Left cardiac atrium (tissue), 4 donors: Measurements from ENCODE around the gene CHIT1. TPM values are rescaled to one million over a fixed set of nuclear protein-coding genes. Genes with fewer than 3 reads are reported as not detected.
"Not testable (repeated sequence)": the region's sequence is repeated elsewhere in the genome, so short reads cannot be mapped to it uniquely, and the experiment has no call there.

Experiments
- ATAC-seq, 2 donors: fragments of 200-7000 bp; cut with Tn5 transposase; one replicate each; pipeline ENCODE4 v1.9.1; 2020; ENCODE audit warnings: mild to moderate bottlenecking in 2 of 2, moderate library complexity in 2 of 2
- DNase-seq: peaks from one replicate; pipeline ENCODE4 v3.0.0-alpha.2; 2020
- intact Hi-C, 2 donors: fragments of 100-400 bp; cut with DNase I; formaldehyde crosslinking; loops; one replicate each; pipeline versions ENCODE4 v1.14.1 to v1.15.1; 2022 to 2023
- total RNA-seq, 2 donors: library from RNA; stranded (reverse); fragmentation: NEBNext Ultra II Directional; extraction: Animal tissue kit (Norgen Biotek cat#: 25700); gene quantifications; one replicate each; pipeline ENCODE4 v1.2.1, GENCODE V29; 2021
- donor health status: DM: no; HTN: yes; CAD: no.
- donor health status: DM: no; HTN: yes; CAD: no; lungs with severe emphysema.
- donor health status: DM: yes; HTN: yes; CAD: no.
- donor health status: Dilated cardiomyopathy.

Gene CHIT1
- total RNA-seq, 2 donors from 2014 or later: 0.63 to 1.3 TPM

DNA sequence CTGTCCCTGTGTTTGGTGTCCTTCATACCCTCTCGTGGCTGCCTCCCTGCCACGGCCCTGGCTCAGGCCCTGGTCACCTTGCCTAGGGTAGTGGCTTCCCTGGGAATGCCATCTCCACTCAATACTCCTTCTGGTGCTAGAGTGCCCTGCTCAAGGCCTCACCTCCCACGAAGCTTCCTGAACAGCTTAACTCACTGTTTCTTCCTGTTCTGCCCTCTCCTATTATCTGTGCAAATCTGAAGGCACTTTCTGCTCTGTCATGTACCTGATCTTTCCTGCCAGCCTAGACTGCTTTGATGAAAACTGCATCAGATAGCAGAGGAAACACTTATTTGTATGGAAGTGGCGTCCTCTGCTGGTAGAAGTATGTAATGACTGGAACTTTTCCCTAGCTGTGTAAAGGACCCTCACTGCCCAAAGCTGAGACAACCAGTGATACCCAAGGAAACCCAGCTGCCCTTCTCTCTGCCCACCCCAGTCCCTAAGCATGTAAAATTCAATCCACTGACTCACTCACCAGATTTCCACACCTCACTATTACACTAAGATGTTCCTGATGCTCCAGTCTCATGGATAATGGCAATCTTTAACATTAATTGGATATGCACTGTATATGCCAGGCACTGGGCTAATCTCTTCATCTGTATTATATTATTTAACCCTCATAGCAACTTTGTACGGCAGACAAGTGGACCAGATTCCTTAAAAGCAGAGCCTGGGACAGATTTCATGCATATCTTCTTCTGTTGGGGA lies 39.6 kb upstream of the CHIT1 start:
- ATAC-seq: no peak
- no peak for DNase-seq
- intact Hi-C loops: no loop called here

DNA sequence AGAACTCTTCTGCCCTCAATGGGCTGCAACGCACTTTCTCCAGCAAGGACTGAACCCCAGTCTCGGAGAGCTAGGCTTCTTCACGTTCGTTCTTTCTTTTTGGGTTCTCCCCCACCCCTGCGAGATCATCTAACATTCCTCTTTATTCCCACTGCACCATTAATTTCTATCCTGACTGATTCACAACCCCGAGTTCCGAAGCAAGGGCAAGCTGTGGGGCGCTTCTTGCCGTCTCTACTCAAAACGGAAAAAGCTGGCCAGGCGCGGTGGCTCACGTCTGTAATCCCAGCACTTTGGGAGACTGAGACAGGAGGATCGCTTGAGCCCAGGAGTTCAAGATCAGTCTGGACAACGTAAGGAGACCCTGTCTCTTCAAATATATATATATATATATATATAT lies 38.4 kb upstream of the CHIT1 start:
- intact Hi-C loops: loop anchor here in 1 of 2 donors (2.0 kb wide), 1 partner anchor 219 kb away; no protein-coding TSS in a partner anchor
- DNase-seq: no peak
- no peak for ATAC-seq

DNA sequence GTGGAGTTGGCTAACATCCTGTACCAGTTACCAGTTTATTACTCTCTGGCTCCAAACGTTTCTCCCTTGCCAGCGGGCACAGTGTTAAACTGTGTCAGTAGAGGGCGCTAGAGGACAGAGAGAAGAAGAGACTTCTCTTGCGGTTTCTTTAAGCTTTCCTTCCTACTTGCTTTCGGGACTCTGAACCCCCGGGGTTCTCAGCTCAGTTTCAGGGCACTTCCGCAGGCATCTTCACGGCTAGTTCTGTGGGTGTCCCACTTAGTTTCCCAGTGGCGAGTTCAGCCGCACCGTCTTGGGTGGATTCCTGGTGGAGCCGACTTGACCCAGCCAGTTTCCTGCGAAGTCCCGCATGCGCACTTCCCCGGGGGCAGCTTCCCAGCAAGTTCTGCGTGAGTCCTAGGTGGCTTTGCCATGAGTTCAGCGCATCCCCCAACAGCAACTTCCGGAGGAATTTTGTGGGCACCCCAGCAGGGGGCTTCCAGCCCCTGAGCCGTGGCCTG lies 37.9 kb upstream of the CHIT1 start:
- DNase-seq (peak; percentile 87), ATAC-seq (peak; percentile 78)
- intact Hi-C loops: loop anchor here in 1 of 2 donors (2.0 kb wide), 1 partner anchor 219 kb away; no protein-coding TSS in a partner anchor

DNA sequence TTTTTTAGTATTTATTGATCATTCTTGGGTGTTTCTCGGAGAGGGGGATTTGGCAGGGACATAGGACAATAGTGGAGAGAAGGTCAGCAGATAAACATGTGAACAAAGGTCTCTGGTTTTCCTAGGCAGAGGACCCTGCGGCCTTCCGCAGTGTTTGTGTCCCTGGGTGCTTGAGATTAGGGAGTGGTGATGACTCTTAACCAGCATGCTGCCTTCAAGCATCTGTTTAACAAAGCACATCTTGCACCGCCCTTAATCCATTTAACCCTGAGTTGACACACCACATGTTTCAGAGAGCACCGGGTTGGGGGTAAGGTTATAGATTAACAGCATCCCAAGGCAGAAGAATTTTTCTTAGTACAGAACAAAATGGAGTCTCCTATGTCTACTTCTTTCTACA lies 36.7 kb upstream of the CHIT1 start:
- DNase-seq: not testable (repeated sequence)
- intact Hi-C loops: loop anchor here in 1 of 2 donors (2.0 kb wide), 1 partner anchor 221 kb away; no protein-coding TSS in a partner anchor

DNA sequence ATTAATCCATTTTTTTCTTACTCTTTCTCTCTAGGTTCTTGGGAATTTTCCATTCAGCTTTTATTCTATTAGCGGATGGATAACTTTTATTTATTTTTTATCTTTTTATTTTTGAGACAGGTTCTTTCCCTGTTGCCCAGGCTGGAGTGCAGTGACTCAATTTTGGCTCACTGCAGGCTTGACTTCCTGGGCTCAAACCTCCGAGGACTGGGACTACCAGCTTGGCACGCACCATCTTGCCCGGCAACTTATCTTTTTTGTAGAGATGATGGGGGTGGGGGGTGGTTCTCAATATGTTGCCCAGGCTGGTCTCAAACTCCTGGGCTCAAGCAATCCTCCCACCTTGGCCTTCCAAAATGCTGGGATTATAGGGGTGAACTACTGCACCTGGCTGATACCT lies 36.1 kb upstream of the CHIT1 start:
- ATAC-seq (no peak), DNase-seq (no peak)
- intact Hi-C loops: no loop called here

More for the DNA sequence above, 36.7 kb upstream of the CHIT1 start:
- ATAC-seq: not testable (repeated sequence)

DNA sequence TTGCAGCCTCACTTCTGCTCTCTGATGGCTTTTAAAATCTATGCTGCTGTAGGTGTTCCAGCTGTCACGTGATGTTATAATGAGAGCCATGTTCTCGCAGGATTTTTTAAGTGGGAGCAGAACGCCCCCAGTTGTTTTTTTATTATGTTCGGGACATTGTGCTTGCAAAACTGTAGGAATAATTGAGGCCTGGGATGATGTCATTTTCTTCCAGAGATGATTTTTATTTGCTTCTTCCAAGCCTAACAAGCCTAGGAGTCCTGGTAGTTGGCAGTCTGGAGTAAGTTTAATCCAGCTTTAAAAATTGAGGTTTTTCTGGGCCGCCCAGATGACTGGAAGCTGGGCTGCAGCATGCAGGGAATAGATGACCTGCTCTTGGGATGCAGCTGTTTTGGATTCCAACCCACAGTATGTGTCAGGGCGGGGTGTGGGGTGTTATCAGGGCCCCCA lies 34.6 kb upstream of the CHIT1 start:
- intact Hi-C loops: no loop called here
- no peak for ATAC-seq

DNA sequence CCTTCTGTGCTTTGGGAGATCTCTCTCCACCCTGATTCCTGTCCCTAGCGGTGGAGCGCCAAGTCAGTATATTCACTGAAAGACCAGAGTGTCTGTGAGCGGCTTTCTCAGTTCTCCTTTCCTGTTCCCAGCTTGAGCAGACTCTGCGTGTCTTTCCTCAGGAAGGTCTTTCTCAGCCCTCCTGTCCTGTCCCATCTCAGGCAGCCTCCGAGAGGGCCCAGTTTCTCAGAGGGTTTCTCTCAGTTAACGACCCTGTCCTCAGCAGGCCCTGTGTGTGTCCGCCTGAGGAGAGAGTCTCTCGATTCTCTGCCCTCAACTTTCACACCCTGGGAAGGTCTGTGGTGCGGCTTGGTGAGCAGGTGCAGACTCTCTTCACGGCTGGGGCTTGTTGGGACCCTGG lies 34.0 kb upstream of the CHIT1 start:
- DNase-seq: no peak
- no peak for ATAC-seq
- intact Hi-C loops: no loop called here

More for the DNA sequence above, 34.6 kb upstream of the CHIT1 start:
- no peak for DNase-seq

DNA sequence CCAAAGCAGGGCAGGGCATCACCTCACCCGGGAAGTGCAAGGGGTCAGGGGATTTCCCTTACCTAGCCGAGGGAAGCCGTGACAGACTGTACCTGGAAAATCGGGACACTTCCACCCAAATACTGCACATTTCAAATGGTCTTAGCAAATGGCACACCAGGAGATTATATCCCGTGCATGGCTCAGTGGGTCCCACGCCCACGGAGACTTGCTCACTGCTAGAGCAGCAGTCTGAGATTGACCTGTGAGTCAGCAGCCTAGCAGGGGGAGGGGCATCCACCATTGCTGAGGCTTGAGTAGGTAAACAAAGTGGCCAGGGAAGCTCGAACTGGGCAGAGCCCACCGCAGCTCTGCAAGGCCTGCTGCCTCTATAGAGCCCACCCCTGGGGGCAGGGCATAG lies 27.2 kb upstream of the CHIT1 start:
- intact Hi-C loops, ATAC-seq, DNase-seq: not testable (repeated sequence)

DNA sequence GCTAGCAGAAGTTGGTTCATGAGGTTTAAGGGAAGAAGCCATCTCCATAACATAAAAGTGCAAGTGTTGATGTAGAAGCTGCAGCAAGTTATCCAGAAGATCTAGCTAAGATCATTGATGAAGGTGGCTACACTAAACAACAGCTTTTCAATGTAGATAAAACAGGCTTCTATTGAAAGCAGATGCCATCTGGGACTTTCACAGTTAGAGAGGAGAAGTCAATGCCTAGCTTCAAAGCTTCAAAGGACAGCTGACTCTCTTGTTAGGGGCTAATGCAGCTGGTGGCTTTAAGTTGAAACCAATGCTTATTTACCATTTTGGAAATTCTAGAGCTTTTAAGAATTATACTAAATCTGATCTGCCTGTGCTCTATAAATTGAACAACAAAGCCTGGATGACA lies 25.3 kb upstream of the CHIT1 start:
- intact Hi-C loops, ATAC-seq, DNase-seq: not testable (repeated sequence)

DNA sequence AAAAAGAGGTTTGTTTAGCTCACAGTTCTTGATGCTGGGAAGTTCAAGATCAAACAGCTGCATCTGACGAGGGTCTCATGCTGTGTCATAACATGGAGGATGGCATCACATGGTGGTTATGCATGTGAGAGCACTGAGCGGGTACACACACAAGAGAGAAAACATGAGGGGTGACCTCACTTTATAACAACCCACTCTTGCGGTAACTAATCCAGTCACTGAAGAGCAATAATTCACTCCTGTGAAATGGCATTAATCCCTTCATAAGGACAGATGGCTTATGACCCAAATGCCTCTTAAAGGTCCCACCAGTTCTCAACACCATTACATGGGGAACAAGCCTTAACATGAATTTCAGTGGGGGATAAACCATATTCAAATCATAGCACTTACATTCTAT lies 23.2 kb upstream of the CHIT1 start:
- intact Hi-C loops: no loop called here
- ATAC-seq (no peak), DNase-seq (no peak)

DNA sequence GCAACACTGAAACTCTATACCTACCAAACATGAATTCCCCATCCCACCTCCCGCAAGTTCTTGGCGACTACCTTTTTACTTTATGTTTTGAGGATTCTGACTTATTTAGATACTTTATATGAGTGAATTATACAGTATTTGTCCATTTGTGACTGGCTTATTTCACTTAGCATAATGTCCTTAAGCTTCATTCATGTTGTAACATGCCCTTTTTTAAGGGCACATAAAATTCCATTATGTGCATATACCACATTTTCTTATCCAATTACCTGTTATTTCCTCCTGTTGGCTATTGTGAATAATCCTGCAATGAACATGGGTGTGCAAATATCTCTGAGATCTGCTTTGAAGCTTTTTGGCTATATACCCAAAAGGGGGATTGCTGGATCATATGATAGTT lies 22.0 kb upstream of the CHIT1 start:
- ATAC-seq: no peak
- DNase-seq: no peak
- intact Hi-C loops: no loop called here

DNA sequence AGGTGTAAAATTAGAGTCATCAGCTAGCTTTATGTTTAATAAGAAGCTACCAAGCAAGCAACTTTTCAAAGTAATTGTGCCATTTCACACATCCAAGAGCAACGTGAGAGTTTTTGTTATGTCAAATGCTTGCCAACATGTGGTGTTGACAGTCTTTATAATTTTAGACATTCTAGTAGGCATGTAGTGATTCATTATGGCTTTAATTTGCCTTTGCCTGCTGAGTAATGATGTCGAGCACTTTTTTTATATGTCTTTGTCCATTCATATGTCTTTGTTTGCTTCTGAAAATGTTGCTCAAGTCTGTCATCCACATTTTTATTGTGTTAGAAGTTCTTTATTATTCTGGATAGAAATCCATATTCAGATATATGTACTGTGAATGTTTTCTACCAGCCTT lies 21.4 kb upstream of the CHIT1 start:
- no peak for DNase-seq
- no peak for ATAC-seq
- intact Hi-C loops: no loop called here

DNA sequence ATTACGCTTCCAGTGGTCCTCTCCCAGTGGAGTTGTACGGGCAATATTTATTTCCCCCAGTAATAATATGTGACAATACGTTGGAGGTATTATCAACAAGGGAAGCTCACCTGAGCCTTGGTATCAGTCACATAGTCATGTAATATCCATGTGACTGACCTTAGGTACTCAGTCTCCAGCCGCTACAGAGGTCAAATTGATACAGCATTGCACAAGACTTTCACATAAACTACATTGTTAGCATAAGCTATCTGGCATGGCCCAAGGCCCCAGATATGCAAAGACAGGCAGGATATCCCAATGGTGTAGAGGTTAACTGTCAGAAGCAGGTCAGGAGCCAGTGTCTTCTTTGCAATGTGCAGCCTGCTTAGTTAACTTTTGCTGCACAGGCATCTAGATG lies 15.3 kb upstream of the CHIT1 start:
- ATAC-seq (no peak), DNase-seq (no peak)
- intact Hi-C loops: no loop called here

DNA sequence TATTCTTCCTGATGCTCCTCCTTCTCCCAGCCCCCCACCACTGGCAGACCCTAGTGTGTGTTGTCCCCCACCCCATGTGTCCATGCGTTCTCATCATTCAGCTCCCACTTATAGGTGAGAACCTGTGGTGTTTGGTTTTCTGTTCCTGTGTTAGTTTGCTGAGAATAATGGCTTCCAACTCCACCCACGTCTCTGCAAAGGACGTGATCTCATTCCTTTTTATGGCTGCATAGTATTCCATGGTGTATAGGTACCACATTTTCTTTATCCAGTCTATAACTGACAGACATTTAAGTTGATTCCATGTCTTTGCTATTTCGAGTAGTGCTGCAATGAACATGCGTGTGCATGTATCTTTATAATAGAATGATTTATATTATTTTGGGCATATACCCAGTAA lies 12.2 kb upstream of the CHIT1 start:
- intact Hi-C loops, ATAC-seq, DNase-seq: not testable (repeated sequence)

DNA sequence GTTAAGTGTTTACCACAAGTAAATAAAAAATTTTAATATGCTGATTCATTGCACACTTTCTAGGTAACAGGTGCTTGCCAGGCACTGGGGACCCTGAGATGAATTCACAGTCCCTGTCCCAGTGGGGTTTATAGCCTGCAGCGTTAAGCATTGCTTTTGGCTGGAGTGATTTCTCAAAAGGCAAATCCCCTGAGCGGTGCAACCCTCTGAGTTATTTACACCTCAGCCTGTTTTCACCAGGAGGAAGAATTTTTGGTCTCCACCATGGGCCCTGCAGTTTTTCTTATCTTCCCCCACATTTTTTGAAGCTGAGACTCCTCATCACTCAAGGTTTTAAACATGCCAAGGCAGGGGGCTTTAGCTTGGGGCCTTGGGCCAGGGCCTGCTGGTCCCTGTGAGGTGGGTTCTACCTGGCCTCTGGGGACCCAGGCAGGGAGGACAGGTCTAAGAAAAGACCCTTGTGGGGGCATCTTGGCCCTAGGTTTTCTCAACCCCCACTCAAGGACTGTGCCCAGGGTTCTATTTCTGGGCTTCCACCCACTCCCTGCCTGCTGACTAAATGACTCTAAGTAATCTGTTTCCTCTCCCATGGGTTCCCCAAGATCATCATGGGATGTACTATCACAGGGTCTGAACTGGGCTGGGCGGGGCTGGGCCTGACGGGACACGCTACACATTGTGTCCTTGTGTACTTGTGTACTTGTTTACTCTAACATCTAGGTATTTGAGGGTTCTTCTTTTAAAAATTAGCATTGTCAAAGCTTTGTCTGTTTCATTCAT lies 10.2 kb upstream of the CHIT1 start:
- ATAC-seq (no peak), DNase-seq (no peak)
- intact Hi-C loops: no loop called here

DNA sequence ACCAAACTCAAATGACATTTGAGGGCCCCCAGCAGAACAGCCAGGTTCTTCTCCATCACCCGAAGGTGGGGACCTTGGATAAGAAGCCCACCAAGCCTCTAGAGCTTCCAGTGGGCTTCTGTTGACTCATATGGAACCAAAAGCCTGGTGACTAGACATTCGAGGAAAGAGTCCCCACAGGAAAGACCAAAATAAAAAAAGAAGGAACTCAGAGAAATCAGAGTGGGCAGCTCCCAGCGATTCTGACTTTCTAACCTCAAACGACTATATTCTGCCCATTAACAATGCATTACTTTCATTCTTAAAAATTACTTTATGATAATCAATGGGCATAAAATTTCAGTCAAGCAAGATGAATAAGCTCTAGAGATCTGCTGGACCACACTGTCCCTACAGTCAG lies 9.6 kb upstream of the CHIT1 start:
- intact Hi-C loops: no loop called here
- ATAC-seq: no peak

DNA sequence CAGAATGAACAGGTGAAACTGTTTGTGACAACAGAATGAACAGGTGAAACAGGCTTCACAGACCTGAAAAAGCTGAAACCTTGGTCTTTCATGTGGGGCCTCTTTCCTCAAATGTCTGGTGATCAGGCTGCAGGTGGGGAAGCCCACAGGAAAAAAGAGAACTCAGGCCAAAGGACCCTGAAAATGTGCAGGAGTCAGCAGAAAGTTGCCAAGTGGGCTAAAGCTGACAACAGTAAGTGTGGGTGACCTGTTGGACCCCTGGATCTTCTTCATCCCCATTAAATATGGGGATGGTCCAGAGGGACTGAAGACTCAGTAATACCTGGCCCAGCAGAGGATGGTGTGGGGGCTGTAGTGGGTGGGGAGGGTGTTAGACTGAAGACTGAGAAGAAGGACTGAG lies 9.1 kb upstream of the CHIT1 start:
- no peak for DNase-seq
- intact Hi-C loops: no loop called here
- ATAC-seq: no peak

More for the DNA sequence above, 9.6 kb upstream of the CHIT1 start:
- DNase-seq: no peak

DNA sequence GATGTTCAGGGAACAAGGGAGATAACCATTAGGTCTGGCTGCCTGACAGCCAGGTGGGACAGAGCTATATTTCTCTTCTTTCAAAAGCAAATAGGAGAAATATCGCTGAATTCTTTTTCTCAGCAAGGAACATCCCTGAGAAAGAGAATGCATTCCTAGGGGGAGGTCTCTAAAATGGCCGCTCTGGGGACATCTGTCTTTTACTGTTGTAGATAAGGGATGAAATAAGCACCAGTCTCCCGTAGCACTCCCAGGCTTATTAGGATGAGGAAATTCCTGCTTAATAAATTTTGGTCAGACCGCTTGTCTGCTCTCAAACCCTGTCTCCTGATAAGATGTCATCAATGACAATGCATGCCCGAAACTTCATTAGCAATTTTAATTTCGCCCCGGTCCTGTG lies 5.4 kb upstream of the CHIT1 start:
- ATAC-seq, DNase-seq, intact Hi-C loops: not testable (repeated sequence)

DNA sequence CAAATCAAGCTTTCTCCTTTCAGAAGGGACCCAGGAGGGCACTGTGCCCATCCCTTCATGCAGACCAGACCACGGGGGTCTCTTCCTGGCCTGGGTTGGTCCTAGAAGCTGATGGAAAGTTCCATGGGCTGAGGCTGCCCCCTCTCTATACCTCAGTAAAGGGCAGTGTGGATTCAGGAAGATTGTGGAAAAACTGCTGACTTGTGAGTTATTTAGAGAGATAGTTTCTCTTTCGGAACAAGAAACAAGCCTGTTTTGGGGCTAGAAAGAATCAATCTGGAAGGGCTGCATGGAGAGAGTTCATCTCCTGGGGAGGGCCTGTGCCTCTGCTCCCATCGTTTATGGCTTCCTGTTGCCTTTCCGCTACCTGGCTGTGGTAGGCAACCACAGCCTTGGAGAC lies 803 bp downstream of the CHIT1 start:
- DNase-seq: no peak
- ATAC-seq: no peak
- intact Hi-C loops: no loop called here
